Trophoblast cell (in vitro differentiated cells and primary cell): ENCODE data around the gene ERFE.

Source experiments
- DNase-seq, 2 donors: peaks; one replicate each; pipeline ENCODE4 v3.0.0-alpha.2; 2016
- H2AFZ ChIP-seq: 2 replicates; pipeline ENCODE4 v1.6.1; 2013; ENCODE audit warnings: low read length, moderate library complexity, mild to moderate bottlenecking; ENCODE audit not compliant: insufficient read depth, poor library complexity
- H2AK5ac ChIP-seq: 2 replicates; pipeline ENCODE4 v1.6.1; 2013; ENCODE audit warnings: mild to moderate bottlenecking, low read length
- H2BK120ac ChIP-seq: 2 replicates; pipeline ENCODE4 v1.6.1; 2013; ENCODE audit warnings: low read length, mild to moderate bottlenecking, moderate library complexity; ENCODE audit not compliant: insufficient read depth, poor library complexity
- H2BK12ac ChIP-seq: 2 replicates; pipeline ENCODE4 v1.6.1; 2013; ENCODE audit warnings: mild to moderate bottlenecking, low read length, moderate library complexity
- H2BK5ac ChIP-seq: 2 replicates; pipeline ENCODE4 v1.6.1; 2013; ENCODE audit warnings: low read length, low read depth, moderate library complexity, mild to moderate bottlenecking; ENCODE audit not compliant: poor library complexity
- H3K14ac ChIP-seq: 2 replicates; pipeline ENCODE4 v1.6.1; 2013; ENCODE audit warnings: mild to moderate bottlenecking, low read length
- H3K18ac ChIP-seq: 2 replicates; pipeline ENCODE4 v1.6.1; 2013; ENCODE audit warnings: mild to moderate bottlenecking, low read length
- H3K23ac ChIP-seq: 2 replicates; pipeline ENCODE4 v1.6.1; 2013; ENCODE audit warnings: low read length
- H3K27ac ChIP-seq: 2 replicates; pipeline ENCODE4 v1.5.1; 2013; ENCODE audit warnings: low read depth, mild to moderate bottlenecking, inconsistent platforms, low read length, moderate library complexity
- H3K27me3 ChIP-seq: 2 replicates; pipeline ENCODE4 v1.6.1; 2013; ENCODE audit warnings: inconsistent platforms, mild to moderate bottlenecking, low read length, moderate library complexity; ENCODE audit not compliant: insufficient read depth
- H3K36me3 ChIP-seq, 2 experiments: 1 replicate in 1 of 2; 2 replicates in 1 of 2; pipeline ENCODE4 v1.6.1; 2013; ENCODE audit warnings: low read length in 2 of 2, mild to moderate bottlenecking in 2 of 2, moderate library complexity in 1 of 2; ENCODE audit not compliant: insufficient read depth in 2 of 2, control insufficient read depth in 1 of 2
- H3K4ac ChIP-seq: 2 replicates; pipeline ENCODE4 v1.6.1; 2013; ENCODE audit warnings: low read depth, mild to moderate bottlenecking, low read length, moderate library complexity
- H3K4me1 ChIP-seq, 2 experiments: 1 replicate in 1 of 2; 2 replicates in 1 of 2; pipeline ENCODE4 v1.6.1; 2013; ENCODE audit warnings: low read length in 2 of 2, mild to moderate bottlenecking in 2 of 2, moderate library complexity in 1 of 2; ENCODE audit not compliant: insufficient read depth in 2 of 2, control insufficient read depth in 1 of 2
- H3K4me2 ChIP-seq: 2 replicates; pipeline ENCODE4 v1.6.1; 2013; ENCODE audit warnings: inconsistent platforms, mild to moderate bottlenecking, low read length, moderate library complexity
- H3K4me3 ChIP-seq: 2 replicates; pipeline ENCODE4 v1.5.1; 2013; ENCODE audit warnings: mild to moderate bottlenecking, low read depth, low read length, inconsistent platforms
- H3K79me1 ChIP-seq: one replicate; pipeline ENCODE4 v1.6.1; 2013; ENCODE audit warnings: low read length
- H3K79me2 ChIP-seq: 2 replicates; pipeline ENCODE4 v1.6.1; 2013; ENCODE audit warnings: low read length, mild to moderate bottlenecking; ENCODE audit not compliant: control insufficient read depth, insufficient read depth, poor library complexity
- H3K9ac ChIP-seq: 2 replicates; pipeline ENCODE4 v1.6.1; 2013; ENCODE audit warnings: mild to moderate bottlenecking, low read length
- H3K9me3 ChIP-seq: 2 replicates; pipeline ENCODE4 v1.6.1; 2013; ENCODE audit warnings: low read depth, mild to moderate bottlenecking, control low read depth, inconsistent platforms, low read length; ENCODE audit not compliant: insufficient read depth
- H4K12ac ChIP-seq: 2 replicates; pipeline ENCODE4 v1.6.1; 2013; ENCODE audit warnings: low read depth, mild to moderate bottlenecking, low read length, moderate library complexity
- H4K8ac ChIP-seq: 2 replicates; pipeline ENCODE4 v1.6.1; 2013; ENCODE audit warnings: low read depth, mild to moderate bottlenecking, low read length, moderate library complexity
- H4K91ac ChIP-seq: one replicate; pipeline ENCODE4 v1.6.1; 2013; ENCODE audit warnings: low read depth, mild to moderate bottlenecking, low read length, moderate library complexity
- WGBS: extraction: QIAGEN DNeasy Blood & Tissue Kit; methylation state at CpG from one replicate; pipeline ENCODE4 v1.1.7; 2013; ENCODE audit warnings: missing lambda C conversion rate; ENCODE audit not compliant: insufficient read length, insufficient coverage; ENCODE audit errors: extremely low coverage; 5-methylcytosine and 5-hydroxymethylcytosine counted together

ERFE gene

GRCh38 chr2:238159071-238159539 lies 335 bp downstream of the ERFE start:
- H2AFZ ChIP-seq, result no peak overlapping the region
- no peak overlapping the region for H2BK120ac ChIP-seq
- H3K4ac ChIP-seq, result no peak overlapping the region
- DNase-seq, result peak in 1 of 2 donors; percentile 27
- no peak overlapping the region for H2BK12ac ChIP-seq
- H2AK5ac ChIP-seq, result no peak overlapping the region
- H3K14ac ChIP-seq, result no peak overlapping the region
- H3K4me2 ChIP-seq, result peak overlapping the region; percentile 68
- no peak overlapping the region for H4K12ac ChIP-seq
- no peak overlapping the region for H3K9ac ChIP-seq
- H3K27ac ChIP-seq, result no peak overlapping the region
- H3K36me3 ChIP-seq, result no peaks in the 10 kb centered on the region
- H4K8ac ChIP-seq, result no peak overlapping the region
- peaks cover 35% of the 10 kb centered on the region for H3K27me3 ChIP-seq
- H3K4me1 ChIP-seq, result peaks cover 1 to 5% of the 10 kb centered on the region in 2 experiments
- no peak overlapping the region for H3K23ac ChIP-seq
- H3K79me1 ChIP-seq, result no peaks in the 10 kb centered on the region
- H3K18ac ChIP-seq, result no peak overlapping the region
- no peak overlapping the region for H2BK5ac ChIP-seq
- peaks cover 7% of the 10 kb centered on the region for H3K9me3 ChIP-seq
- H3K4me3 ChIP-seq, result no peak overlapping the region
- H4K91ac ChIP-seq, result no peak overlapping the region
- no peaks in the 10 kb centered on the region for H3K79me2 ChIP-seq
- WGBS, result 86% methylated on average over 1 of the region's 52 CpGs

GRCh38 chr2:238159661-238160205 lies 963 bp downstream of the ERFE start:
- no peak for DNase-seq
- no CpG with 5 or more reads among the region's 10 CpGs for WGBS

DNA sequence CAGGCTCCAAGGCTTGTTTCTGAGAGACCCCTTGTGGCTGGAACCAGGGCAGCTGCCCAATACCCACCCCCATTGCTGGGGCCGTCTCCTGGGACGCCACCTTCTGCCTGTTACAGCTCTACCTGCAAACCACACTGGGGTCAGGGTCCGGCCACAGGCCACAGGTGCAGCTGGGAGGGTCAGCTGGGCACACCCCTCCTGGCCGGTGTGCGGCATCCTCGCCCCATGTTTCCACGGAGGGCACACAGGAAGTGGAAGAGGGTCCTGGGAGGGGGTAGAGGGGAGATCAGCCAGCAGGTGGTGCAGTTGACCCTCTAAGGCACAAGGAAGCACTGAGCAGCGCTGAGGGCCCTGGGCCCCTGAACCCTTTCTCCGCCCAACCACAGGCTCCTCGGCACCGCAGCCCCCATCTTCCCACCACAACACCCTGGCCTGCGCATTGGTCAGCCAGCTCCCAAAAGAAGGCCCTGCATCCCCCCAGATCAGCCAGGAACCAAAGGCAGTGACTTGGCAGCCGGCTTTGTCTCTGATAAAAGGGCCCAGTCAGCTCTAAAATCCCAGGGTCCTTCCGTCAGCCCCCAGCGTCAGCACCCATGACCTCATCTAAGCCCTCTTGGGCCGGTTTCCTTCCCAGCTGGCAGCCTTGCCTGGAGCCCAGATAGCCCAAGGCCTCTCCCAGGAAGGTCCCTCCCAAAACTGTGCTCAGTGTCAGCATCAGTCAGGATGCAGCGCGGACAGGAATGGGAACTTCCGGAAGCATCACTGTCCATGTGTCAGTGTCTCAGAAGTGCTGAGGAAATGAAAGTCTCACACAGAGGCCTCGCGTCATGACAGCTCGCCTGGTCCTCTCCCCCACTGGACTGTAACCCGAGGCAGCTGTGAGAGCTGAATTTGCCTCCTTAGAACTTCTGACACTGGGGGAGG lies 1.7 kb downstream of the ERFE start:
- Histone ChIP-seq H3K18ac (no peak overlapping the region), H2AFZ (no peak overlapping the region), H3K14ac (no peak overlapping the region), H3K4me2 (no peak overlapping the region), H3K4me1 (peaks cover 1 to 5% of the 10 kb centered on the region in 2 experiments), H3K4ac (no peak overlapping the region), H3K79me2 (no peaks in the 10 kb centered on the region), H4K12ac (no peak overlapping the region), H3K23ac (no peak overlapping the region), H3K27ac (no peak overlapping the region), H3K4me3 (no peak overlapping the region), H2BK5ac (no peak overlapping the region), H2BK12ac (no peak overlapping the region), H2AK5ac (no peak overlapping the region), H3K9ac (no peak overlapping the region), H4K91ac (no peak overlapping the region), H3K27me3 (peaks cover 40% of the 10 kb centered on the region), H4K8ac (no peak overlapping the region), H3K9me3 (peaks cover 7% of the 10 kb centered on the region), H3K79me1 (no peaks in the 10 kb centered on the region), H2BK120ac (no peak overlapping the region), H3K36me3 (no peaks in the 10 kb centered on the region)
- no peak for DNase-seq
- no CpG with 5 or more reads among the region's 23 CpGs for WGBS

More at GRCh38 chr2:238159661-238160205, 963 bp downstream of the ERFE start:
- Histone ChIP-seq H3K4me2 (no peak overlapping the region), H3K79me1 (no peaks in the 10 kb centered on the region), H3K14ac (no peak overlapping the region), H2BK5ac (no peak overlapping the region), H3K79me2 (no peaks in the 10 kb centered on the region), H4K91ac (no peak overlapping the region), H2BK120ac (no peak overlapping the region), H4K8ac (no peak overlapping the region), H3K4ac (no peak overlapping the region), H4K12ac (no peak overlapping the region), H3K36me3 (no peaks in the 10 kb centered on the region), H3K18ac (no peak overlapping the region), H3K23ac (no peak overlapping the region), H3K9ac (no peak overlapping the region), H3K27me3 (peaks cover 37% of the 10 kb centered on the region), H3K27ac (no peak overlapping the region), H2AFZ (no peak overlapping the region), H2BK12ac (no peak overlapping the region), H2AK5ac (no peak overlapping the region), H3K9me3 (peaks cover 7% of the 10 kb centered on the region), H3K4me3 (no peak overlapping the region), H3K4me1 (peaks cover 1 to 5% of the 10 kb centered on the region in 2 experiments)

- WGBS, result no CpG with 5 or more reads among the region's 21 CpGs
These were observed 2.7 kb downstream of the ERFE start for GRCh38 chr2:238161291-238162051.

More at GRCh38 chr2:238161291-238162051, 2.7 kb downstream of the ERFE start:
- H3K4me1 ChIP-seq, result peaks cover 1 to 5% of the 10 kb centered on the region in 2 experiments
- H3K23ac ChIP-seq, result no peak overlapping the region
- no peak overlapping the region for H4K8ac ChIP-seq
- no peak overlapping the region for H3K9ac ChIP-seq
- peaks cover 40% of the 10 kb centered on the region for H3K27me3 ChIP-seq
- H2BK12ac ChIP-seq, result no peak overlapping the region
- no peak overlapping the region for H4K91ac ChIP-seq
- H2BK120ac ChIP-seq, result no peak overlapping the region
- no peak overlapping the region for H4K12ac ChIP-seq
- H3K4me3 ChIP-seq, result no peak overlapping the region
- no peaks in the 10 kb centered on the region for H3K79me1 ChIP-seq
- no peak overlapping the region for H3K27ac ChIP-seq
- no peak overlapping the region for H2AK5ac ChIP-seq
- H3K36me3 ChIP-seq, result no peaks in the 10 kb centered on the region
- H3K79me2 ChIP-seq, result no peaks in the 10 kb centered on the region
- no peak overlapping the region for H3K4ac ChIP-seq
- no peak overlapping the region for H3K18ac ChIP-seq
- peaks cover 7% of the 10 kb centered on the region for H3K9me3 ChIP-seq
- no peak overlapping the region for H2BK5ac ChIP-seq
- no peak for DNase-seq
- no peak overlapping the region for H3K4me2 ChIP-seq
- no peak overlapping the region for H3K14ac ChIP-seq
- no peak overlapping the region for H2AFZ ChIP-seq
